Measurements from ENCODE around the gene ODC1.

The ODC1 gene

GRCh38 chr2:10447895-10448575, at the start of gene ODC1:
TSS of gene ODC1 (minus strand) at chr2:10448327. CDS start at chr2:10445032, 3,295 bp downstream.
- H3K4me3 ChIP-seq (ENCODE audit: low read depth, low read length) = peak within 1 kb of the TSS; percentile 87
- DNase-seq (ENCODE audit: low read depth) = peak; percentile 64
- TF ChIP-seq CTCF (IDR thresholded peaks at IDR 0.05; ENCODE audit: control insufficient read depth, extremely low read depth, insufficient read depth) = no peak

GRCh38 chr2:10497797-10498251, 49.7 kb upstream of the ODC1 start:
- no peak overlapping the region for H3K4me3 ChIP-seq (ENCODE audit: low read depth, low read length)
- DNase-seq (ENCODE audit: low read depth) = no peak
- no peak for TF ChIP-seq CTCF (IDR thresholded peaks at IDR 0.05; ENCODE audit: control insufficient read depth, extremely low read depth, insufficient read depth)

- DNase-seq (ENCODE audit: low read depth) = no peak
- no peak for TF ChIP-seq CTCF (IDR thresholded peaks at IDR 0.05; ENCODE audit: control insufficient read depth, extremely low read depth, insufficient read depth)
- H3K4me3 ChIP-seq (ENCODE audit: low read depth, low read length) = no peak overlapping the region
These were observed 47.8 kb upstream of the ODC1 start for GRCh38 chr2:10495988-10496313.

GRCh38 chr2:10495311-10495987, 47.3 kb upstream of the ODC1 start:
- no peak for TF ChIP-seq CTCF (IDR thresholded peaks at IDR 0.05; ENCODE audit: control insufficient read depth, extremely low read depth, insufficient read depth)
- no peak for DNase-seq (ENCODE audit: low read depth)
- H3K4me3 ChIP-seq (ENCODE audit: low read depth, low read length) = no peak overlapping the region

GRCh38 chr2:10494351-10495066, 46.4 kb upstream of the ODC1 start:
- no peak overlapping the region for H3K4me3 ChIP-seq (ENCODE audit: low read depth, low read length)
- TF ChIP-seq CTCF (IDR thresholded peaks at IDR 0.05; ENCODE audit: control insufficient read depth, extremely low read depth, insufficient read depth) = no peak
- DNase-seq (ENCODE audit: low read depth) = no peak

- no peak overlapping the region for H3K4me3 ChIP-seq (ENCODE audit: low read depth, low read length)
- TF ChIP-seq CTCF (IDR thresholded peaks at IDR 0.05; ENCODE audit: control insufficient read depth, extremely low read depth, insufficient read depth) = no peak
- DNase-seq (ENCODE audit: low read depth) = no peak
These were observed 45.6 kb upstream of the ODC1 start for GRCh38 chr2:10493634-10494281.
